OCI-LY7 (cell line): ENCODE results near the gene IFITM10.

Experiments used
- EZH2phosphoT487 ChIP-seq: fragments of 200-600 bp; sonication (generic); IDR thresholded peaks from 2 replicates; pipeline ENCODE4 v1.6.1; 2018; ENCODE audit warnings: low read depth, borderline replicate concordance, mild to moderate bottlenecking, mixed run types, antibody characterized with exemption, low read length, moderate library complexity, mixed read lengths
- TF ChIP-seq, protein P1 (sequence below): fragments of 200-600 bp; sonication (generic); conservative IDR thresholded peaks from 2 replicates; pipeline ENCODE4 v1.5.1; 2014; ENCODE audit warnings: mild to moderate bottlenecking, antibody characterized with exemption, low read length, moderate library complexity, mixed read lengths

DNA sequence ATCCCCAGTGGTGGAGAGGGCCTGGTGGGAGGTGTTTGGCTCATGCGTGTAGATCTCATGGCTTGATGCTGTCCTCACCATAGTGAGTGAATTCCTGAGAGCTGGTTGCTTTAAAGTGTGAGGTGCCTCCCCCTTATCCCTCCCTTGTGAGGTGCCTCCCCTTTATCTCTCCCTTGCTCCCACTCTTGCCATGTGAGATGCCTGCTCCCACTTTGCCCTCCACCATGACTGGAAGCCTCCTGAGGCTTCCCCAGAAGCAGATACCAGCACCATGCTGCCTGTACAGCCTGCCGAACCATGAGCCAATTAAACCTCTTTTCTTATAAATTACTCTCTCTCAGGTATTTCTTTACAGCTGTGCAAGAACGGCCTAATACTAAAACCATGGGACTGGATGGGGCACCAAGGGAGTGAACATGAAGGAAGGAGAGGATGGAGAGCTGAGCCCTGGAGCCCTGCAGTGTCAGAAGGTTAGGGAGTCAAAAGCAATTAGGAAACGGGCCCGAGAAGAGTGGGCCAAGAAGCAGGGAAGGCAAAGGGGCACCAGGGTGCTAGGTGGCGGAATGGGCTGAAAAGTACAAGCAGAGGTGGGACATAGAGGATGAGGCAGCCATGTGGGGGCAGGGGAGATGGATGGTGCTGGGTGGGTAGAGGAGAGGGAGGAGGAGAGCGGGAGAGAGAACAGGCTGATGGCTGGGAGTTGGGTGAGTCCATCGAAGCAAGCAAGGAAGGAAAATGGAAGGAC lies 9.4 kb downstream of the IFITM10 start:
- TF ChIP-seq, protein P1, sequence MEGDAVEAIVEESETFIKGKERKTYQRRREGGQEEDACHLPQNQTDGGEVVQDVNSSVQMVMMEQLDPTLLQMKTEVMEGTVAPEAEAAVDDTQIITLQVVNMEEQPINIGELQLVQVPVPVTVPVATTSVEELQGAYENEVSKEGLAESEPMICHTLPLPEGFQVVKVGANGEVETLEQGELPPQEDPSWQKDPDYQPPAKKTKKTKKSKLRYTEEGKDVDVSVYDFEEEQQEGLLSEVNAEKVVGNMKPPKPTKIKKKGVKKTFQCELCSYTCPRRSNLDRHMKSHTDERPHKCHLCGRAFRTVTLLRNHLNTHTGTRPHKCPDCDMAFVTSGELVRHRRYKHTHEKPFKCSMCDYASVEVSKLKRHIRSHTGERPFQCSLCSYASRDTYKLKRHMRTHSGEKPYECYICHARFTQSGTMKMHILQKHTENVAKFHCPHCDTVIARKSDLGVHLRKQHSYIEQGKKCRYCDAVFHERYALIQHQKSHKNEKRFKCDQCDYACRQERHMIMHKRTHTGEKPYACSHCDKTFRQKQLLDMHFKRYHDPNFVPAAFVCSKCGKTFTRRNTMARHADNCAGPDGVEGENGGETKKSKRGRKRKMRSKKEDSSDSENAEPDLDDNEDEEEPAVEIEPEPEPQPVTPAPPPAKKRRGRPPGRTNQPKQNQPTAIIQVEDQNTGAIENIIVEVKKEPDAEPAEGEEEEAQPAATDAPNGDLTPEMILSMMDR: no peak
- no peak for TF ChIP-seq EZH2phosphoT487
